ENCODE results near the gene RPS6KA5.
"Not testable (repeated sequence)": the region's sequence is repeated elsewhere in the genome, so short reads cannot be mapped to it uniquely, and the experiment has no call there.

- not testable (repeated sequence) for TF ChIP-seq CTCF, POLR2A (IDR thresholded peaks at IDR 0.05)
These were observed 33.5 kb upstream of the RPS6KA5 start for GRCh38 chr14:91093743-91094472.
